ENCODE measurements around the gene PDZK1IP1. TPM values are rescaled to one million over a fixed set of nuclear protein-coding genes. Genes with fewer than 3 reads are reported as not detected.

PDZK1IP1 gene
- total and polyA plus RNA-seq, 4 donors = 0.75 to 2.2 (median 0.98) TPM

DNA sequence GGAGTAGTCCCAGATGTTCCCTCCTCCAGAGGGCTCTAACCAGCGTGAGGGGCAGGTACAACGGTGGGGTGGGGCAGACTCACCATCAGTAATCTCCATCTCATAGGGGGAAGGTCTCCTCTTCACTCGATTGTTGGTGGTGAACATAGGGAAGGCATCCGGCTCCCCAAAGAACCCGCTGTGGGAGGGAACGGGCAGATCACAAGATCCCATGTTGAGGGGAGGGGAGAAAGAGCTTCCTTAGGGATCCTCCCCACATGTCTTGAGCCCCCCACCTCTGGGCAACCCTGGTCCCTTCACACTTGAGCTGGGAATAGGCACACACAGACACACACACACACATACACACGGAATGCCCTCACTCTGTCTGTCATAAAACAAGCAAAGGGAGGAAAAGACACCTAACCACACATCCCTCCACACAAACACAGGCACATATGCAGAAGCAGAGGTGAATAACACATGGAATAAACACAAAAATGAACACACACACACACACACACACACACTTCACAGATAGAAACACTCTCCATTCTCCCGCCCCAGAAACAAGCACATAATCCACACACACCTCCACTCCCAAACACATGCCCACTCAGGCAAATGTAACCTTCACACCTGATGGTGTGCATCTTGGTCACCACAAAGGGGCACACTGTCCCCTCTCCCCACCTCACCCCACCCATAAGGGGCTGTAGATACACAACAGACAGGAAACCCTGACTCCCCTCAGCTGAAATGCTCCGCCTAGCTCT lies 34.3 kb upstream of the PDZK1IP1 start:
- DNase-seq (ENCODE audit: low spot score) = peak; percentile 32
- 33% methylated on average over 9 of the region's 9 CpGs for WGBS
- Histone ChIP-seq H3K27me3 (ENCODE audit: control insufficient read depth in 4 of 4, insufficient read depth in 4 of 4, low read length in 3 of 4) (peaks cover 0 to 16% (median 6%) of the 10 kb centered on the region in 4 donors), H3K4me3 (ENCODE audit: low read depth in 1 of 3, low read length in 3 of 3) (no peak overlapping the region), H3K9me3 (ENCODE audit: control insufficient read depth in 4 of 4, low read length in 3 of 4) (no peaks in the 10 kb centered on the region), H3K9ac (ENCODE audit: low read depth in 1 of 2, low read length in 2 of 2) (no peak overlapping the region), H3K4me1 (ENCODE audit: control insufficient read depth in 4 of 4, insufficient read depth in 4 of 4, low read length in 3 of 4) (peaks cover 0 to 6% (median 4%) of the 10 kb centered on the region in 4 donors), H3K27ac (ENCODE audit: low read depth in 1 of 2, low read length in 2 of 2) (no peak overlapping the region), H3K36me3 (ENCODE audit: control insufficient read depth in 4 of 4, insufficient read depth in 3 of 4, low read depth in 1 of 4, low read length in 3 of 4) (no peaks in the 10 kb centered on the region)
- no peak for TF ChIP-seq HNF4G (IDR thresholded peaks at IDR 0.05)
- no peak for TF ChIP-seq FOXA2 (IDR thresholded peaks at IDR 0.05)
- no peak for TF ChIP-seq RXRA (IDR thresholded peaks at IDR 0.05)
- TF ChIP-seq SP1 (IDR thresholded peaks at IDR 0.05) = no peak
- TF ChIP-seq HNF4A (conservative IDR thresholded peaks at IDR 0.05) = no peak
- TF ChIP-seq, protein P1, sequence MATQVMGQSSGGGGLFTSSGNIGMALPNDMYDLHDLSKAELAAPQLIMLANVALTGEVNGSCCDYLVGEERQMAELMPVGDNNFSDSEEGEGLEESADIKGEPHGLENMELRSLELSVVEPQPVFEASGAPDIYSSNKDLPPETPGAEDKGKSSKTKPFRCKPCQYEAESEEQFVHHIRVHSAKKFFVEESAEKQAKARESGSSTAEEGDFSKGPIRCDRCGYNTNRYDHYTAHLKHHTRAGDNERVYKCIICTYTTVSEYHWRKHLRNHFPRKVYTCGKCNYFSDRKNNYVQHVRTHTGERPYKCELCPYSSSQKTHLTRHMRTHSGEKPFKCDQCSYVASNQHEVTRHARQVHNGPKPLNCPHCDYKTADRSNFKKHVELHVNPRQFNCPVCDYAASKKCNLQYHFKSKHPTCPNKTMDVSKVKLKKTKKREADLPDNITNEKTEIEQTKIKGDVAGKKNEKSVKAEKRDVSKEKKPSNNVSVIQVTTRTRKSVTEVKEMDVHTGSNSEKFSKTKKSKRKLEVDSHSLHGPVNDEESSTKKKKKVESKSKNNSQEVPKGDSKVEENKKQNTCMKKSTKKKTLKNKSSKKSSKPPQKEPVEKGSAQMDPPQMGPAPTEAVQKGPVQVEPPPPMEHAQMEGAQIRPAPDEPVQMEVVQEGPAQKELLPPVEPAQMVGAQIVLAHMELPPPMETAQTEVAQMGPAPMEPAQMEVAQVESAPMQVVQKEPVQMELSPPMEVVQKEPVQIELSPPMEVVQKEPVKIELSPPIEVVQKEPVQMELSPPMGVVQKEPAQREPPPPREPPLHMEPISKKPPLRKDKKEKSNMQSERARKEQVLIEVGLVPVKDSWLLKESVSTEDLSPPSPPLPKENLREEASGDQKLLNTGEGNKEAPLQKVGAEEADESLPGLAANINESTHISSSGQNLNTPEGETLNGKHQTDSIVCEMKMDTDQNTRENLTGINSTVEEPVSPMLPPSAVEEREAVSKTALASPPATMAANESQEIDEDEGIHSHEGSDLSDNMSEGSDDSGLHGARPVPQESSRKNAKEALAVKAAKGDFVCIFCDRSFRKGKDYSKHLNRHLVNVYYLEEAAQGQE (IDR thresholded peaks at IDR 0.05) = no peak
- no peak for TF ChIP-seq YY1 (IDR thresholded peaks at IDR 0.05)
- TF ChIP-seq TAF1 (conservative IDR thresholded peaks at IDR 0.05) = no peak
- TF ChIP-seq, protein P2, sequence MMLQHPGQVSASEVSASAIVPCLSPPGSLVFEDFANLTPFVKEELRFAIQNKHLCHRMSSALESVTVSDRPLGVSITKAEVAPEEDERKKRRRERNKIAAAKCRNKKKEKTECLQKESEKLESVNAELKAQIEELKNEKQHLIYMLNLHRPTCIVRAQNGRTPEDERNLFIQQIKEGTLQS (IDR thresholded peaks at IDR 0.05) = no peak
- TF ChIP-seq EGR1 (IDR thresholded peaks at IDR 0.05; ENCODE audit: low read depth in 2 of 2) = no peak
- TF ChIP-seq, protein P3, sequence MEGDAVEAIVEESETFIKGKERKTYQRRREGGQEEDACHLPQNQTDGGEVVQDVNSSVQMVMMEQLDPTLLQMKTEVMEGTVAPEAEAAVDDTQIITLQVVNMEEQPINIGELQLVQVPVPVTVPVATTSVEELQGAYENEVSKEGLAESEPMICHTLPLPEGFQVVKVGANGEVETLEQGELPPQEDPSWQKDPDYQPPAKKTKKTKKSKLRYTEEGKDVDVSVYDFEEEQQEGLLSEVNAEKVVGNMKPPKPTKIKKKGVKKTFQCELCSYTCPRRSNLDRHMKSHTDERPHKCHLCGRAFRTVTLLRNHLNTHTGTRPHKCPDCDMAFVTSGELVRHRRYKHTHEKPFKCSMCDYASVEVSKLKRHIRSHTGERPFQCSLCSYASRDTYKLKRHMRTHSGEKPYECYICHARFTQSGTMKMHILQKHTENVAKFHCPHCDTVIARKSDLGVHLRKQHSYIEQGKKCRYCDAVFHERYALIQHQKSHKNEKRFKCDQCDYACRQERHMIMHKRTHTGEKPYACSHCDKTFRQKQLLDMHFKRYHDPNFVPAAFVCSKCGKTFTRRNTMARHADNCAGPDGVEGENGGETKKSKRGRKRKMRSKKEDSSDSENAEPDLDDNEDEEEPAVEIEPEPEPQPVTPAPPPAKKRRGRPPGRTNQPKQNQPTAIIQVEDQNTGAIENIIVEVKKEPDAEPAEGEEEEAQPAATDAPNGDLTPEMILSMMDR (IDR thresholded peaks at IDR 0.05; ENCODE audit: low read depth, low read length, missing input control) = no peak
- TF ChIP-seq RAD21 (IDR thresholded peaks at IDR 0.05) = no peak
- TF ChIP-seq, protein P4, sequence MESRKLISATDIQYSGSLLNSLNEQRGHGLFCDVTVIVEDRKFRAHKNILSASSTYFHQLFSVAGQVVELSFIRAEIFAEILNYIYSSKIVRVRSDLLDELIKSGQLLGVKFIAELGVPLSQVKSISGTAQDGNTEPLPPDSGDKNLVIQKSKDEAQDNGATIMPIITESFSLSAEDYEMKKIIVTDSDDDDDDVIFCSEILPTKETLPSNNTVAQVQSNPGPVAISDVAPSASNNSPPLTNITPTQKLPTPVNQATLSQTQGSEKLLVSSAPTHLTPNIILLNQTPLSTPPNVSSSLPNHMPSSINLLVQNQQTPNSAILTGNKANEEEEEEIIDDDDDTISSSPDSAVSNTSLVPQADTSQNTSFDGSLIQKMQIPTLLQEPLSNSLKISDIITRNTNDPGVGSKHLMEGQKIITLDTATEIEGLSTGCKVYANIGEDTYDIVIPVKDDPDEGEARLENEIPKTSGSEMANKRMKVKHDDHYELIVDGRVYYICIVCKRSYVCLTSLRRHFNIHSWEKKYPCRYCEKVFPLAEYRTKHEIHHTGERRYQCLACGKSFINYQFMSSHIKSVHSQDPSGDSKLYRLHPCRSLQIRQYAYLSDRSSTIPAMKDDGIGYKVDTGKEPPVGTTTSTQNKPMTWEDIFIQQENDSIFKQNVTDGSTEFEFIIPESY (IDR thresholded peaks at IDR 0.05) = no peak
- no peak for TF ChIP-seq JUND (IDR thresholded peaks at IDR 0.05)
- TF ChIP-seq, protein P5, sequence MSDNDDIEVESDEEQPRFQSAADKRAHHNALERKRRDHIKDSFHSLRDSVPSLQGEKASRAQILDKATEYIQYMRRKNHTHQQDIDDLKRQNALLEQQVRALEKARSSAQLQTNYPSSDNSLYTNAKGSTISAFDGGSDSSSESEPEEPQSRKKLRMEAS (IDR thresholded peaks at IDR 0.05) = no peak
- no peak for TF ChIP-seq FOXA1 (IDR thresholded peaks at IDR 0.05)
